GM19372 (cell line): ENCODE measurements around the gene GSK3B.

Experiments used
- ATAC-seq: cut with Tn5 transposase; IDR thresholded peaks from one replicate; pipeline ENCODE4 v1.9.1; 2021; ENCODE audit warnings: mild to moderate bottlenecking, low read depth, moderate library complexity; ENCODE audit not compliant: unreplicated experiment

The GSK3B gene

DNA sequence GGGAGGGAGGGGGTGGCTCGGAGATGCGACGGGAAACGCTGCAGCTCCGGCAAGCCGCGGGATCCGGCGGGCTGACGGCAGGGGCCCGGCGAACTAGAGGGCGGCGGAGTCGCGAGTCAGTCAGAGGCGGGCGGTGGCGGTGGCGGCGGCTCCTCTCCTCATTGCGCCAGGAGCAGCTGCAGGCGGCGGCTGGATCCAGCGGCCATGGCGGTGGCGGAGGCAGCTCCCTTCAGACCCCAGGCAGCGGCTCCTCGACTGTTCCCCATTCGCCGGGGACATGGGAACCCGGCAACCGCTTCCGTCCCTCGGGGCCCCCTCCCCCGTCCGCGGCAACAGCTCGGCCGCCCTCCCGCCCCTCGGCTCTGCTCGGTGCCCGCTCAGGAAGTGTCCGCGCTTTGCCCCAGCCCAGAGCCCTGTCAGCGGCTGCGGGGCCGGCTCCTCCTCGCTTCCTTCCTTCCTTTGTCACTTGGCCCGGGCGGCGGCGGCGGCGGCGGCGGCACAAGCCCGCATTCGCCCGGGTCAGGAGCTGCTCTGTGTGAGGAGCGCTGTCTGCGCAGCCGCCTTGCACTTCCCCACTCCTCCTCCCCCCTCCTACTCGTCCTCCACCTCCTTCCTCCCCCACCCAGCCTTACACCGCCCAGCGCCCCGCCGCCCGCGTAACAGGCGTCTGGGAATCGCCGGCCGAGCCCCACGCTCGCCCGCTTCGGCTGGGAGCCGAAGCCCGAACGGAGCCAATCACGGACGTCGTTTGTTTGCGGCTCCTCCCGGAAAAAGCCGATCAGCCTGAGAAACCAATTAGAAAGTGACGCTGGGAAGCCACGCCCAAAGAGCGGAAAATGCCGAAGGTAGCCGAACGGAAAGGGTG, at the start of gene GSK3B:
GSK3B (minus strand) TSS at position 537 of the 865 bp plus-strand sequence. CDS start 1,013 bp downstream, outside the sequence.
- ATAC-seq = peak; percentile 32

DNA sequence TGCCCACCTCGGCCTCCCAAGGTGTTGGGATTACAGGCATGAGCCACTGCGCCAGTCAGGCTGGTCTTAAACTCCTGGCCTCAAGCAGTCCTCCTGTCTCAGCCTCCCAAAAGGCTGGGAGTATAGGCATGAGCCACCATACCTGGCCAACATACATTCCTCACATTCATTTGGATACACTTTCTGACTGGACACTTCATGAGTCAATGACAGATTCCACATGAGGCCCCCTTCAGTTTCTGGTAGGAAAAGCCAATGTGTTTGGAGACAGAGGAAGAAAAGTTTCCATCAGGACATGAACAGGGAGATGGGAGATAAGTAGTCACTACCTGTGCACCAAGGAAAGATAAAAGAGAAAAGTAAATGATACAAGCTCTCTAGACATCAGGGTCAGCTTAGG, 49.4 kb upstream of the GSK3B start:
- ATAC-seq = no peak

DNA sequence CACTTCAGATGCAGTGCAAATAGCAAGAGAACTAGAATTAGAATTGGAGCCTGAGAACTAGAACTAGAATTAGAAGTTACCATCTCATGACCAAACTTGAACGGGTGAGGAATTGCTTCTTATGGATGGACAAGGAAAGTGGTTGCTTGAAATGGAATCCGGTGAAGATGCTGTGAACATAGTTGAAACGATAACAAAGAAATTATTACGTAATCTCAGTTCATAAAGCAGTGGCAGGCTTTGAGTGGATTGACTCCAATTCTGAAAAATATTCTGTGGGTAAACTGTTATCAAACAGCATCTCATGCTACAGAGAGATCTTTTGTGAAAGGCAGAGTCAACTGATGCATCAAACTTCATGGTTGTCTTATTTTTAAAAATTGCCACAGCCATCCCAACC, 48.0 kb upstream of the GSK3B start:
- ATAC-seq = no peak

DNA sequence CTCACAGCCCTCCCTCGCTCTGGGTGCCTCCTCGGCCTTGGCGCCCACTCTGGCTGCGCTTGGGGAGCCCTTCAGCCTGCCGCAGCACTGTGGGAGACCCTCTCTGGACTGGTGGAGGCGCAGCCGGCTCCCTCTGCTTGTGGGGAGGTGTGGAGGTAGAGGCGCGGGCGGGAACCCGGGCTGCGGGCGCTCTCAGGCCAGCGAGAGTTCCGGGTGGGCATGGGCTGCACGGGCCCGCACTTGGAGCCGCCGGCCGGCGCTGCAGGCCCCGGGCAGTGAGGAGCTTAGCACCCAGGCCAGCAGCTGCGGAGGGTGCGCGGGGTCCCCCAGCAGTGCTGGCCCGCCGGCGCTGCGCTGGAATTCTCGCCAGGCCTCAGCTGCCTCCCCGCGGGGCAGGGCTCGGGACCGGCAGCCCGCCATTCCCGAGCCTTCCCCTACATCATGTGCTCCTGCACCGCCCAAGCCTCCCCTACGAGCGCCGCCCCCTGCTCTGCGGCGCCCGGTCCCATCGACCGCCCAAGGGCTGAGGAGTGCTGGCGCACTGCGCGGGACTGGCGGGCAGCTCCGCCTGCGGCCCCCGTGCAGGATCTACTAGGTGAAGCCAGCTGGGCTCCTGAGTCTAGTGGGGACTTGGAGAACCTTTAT, 46.0 kb upstream of the GSK3B start:
- no peak for ATAC-seq

DNA sequence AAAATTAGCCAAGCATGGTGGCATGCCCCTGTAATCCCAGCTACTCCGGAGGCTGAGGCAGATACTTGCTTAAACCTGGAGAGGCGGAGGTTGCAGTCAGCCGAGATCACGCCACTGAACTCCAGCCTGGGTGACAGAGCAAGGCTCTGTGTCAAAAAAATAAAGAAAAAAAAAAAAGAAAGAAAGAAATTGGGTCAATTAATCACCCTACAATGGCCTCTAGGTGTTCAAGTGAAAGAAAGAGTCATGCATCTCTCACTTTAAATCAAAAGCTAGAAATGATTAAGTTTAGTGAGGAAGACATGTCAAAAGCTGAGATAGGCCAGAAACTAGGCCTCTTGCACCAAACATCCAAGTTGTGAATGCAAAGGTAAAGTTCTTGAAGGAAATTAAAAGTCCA, 44.9 kb upstream of the GSK3B start:
- ATAC-seq = no peak

DNA sequence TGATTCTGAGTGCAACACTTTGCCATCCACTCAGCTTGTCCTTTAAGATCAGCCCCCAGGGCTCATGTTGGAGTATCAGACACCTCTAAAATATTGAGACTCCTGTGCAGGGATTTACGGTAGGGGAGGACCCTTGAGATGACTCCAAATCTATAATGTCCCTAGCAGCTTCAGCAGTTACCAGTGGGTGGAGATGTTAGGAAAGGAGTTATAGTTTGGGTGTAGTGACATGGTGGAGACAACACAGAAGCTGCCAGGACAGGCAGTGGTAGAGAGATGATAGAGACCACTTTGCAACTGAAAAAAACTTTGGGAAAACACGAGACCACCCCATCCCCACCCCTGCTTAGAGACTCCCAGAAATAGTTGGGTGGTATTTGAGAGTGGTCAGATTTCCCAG, 43.3 kb upstream of the GSK3B start:
- no peak for ATAC-seq

DNA sequence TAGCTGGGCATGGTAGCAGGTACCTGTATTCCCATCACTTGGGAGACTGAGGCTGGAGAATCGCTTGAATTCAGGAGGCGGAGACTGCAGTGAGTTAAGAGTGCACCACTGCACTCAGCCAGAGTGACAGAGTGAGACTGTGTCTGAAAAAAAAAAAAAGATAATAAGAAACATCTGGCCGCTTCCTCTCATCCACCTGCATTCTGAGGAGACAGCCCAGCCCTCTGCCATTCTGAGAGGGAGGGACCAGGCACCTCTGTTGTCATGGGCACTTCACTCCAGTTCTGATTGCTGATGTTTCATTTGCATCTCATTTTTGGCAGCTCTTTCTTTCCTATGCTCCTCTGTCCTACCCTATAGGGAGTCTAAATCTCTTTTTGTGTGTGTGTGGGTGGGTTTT, 36.4 kb upstream of the GSK3B start:
- no peak for ATAC-seq

DNA sequence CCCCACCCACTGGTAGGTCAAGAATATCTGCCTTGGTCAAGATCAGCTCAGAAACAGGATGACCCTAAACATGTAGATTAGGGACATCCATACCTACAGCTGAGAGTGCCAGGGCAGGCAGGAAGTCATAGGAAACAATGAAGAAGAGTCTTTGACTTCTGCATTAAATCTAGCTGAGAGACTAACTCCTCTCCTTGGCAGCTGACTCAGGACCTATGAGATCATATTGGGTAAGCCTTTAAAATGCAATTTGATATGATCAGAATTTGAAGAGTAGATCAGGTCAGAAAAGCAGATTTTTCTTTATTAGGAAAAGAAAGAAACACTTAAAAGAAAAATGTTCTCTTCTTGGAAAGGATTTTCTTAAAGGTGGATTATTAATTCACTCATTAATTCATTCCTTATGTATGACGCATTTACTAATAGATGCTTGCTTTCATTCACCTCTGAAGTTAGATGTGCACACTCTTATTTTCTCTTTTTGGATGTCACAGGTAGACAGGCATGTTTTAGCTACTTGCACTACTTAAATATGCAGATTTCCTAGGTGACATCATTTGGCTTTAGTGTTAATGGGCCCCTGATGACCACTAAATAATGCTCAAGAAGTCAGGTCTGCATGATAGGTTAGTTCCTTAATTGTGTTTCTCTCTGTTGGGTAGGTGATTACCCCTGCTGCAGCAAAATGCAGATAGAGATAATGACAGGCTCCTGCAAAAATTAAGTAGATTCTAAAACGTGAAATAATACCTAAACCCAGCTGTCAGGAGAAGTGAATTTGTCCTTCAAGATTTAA, 35.7 kb upstream of the GSK3B start:
- ATAC-seq = no peak

DNA sequence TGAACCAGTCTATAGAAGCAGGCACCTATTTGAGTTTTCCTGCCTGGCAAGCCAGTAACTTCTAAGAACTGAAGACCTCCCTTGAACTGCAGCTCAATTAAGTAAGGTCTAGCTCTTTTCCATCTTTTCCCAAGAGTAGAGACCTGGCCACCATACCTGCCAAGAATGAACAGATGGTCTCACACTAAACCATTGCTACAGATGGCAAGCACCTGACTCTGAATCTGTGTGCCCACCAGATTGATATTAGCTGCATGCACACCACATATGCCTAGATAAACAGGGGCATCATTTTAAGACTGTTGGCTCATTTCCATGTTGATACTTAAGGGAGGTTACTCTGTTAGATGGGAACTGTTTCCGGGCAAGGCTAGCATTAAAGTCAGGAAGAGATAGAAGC, 34.8 kb upstream of the GSK3B start:
- ATAC-seq = no peak

DNA sequence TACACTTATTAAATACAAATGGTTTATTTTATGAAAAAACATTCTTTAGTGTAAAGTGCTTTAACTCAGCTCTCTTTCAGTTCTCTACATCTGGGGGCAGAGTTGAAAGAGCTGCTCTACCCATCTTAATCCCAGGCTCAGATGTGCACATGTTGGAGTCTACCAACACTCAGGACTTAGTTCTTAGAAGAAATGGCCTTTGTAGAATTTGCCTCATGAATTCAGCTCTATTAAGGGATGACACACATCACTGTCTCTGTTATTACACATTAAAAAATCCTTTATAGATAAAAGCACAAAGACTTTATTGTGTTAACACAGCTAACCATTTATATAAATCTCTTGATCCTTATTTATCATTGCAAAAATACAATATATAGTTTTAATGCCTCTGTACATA, 31.7 kb upstream of the GSK3B start:
- no peak for ATAC-seq

DNA sequence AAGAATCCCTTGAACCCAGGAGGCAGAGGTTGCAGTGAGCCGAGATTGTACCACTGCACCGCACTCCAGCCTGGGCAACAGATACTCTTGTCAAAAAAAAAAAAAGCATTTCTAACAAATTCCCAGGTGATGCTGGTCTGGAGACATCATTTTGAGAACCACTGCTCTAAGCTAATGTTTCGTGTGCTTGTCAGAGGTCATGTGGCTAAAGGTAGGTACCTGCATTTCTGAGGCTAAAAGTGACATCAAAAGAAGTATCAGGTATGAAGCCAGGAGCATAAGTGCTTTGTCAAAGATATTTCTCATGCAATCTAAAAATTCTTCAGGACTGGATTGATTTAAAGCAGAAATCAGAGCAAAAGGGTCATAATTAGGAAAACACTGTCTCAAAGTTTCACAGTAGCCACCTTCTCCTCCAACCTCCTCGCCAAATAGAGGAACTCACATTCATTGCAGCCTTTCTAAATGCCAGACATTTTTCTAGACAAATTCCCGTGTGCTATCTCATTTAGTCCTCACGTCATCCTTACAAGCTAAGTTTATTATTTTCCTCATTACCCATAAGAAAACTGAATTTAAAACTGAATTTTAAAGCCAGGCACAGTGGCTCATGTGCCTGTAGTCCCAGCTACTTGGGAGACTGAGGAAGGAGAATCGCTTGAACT, 25.7 kb upstream of the GSK3B start:
- ATAC-seq = no peak

DNA sequence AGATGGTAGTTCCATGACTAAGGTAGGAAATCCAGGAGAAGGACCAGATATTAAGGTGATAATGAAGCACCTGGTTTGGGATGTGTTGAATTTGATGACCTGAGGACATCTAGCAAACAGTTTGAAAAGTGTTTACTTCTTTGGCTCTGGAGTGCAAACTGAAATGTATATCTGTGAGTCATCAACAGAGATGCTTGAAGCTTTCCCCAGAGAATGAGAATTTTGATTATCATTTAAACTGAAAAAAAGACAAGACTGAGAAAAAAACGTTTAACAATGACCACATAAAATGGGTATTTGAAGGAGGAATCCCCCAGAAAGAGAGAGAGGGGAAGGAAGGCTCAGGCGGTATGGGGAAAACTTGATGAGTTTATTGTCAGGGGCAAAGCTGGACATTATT, 20.7 kb upstream of the GSK3B start:
- no peak for ATAC-seq

DNA sequence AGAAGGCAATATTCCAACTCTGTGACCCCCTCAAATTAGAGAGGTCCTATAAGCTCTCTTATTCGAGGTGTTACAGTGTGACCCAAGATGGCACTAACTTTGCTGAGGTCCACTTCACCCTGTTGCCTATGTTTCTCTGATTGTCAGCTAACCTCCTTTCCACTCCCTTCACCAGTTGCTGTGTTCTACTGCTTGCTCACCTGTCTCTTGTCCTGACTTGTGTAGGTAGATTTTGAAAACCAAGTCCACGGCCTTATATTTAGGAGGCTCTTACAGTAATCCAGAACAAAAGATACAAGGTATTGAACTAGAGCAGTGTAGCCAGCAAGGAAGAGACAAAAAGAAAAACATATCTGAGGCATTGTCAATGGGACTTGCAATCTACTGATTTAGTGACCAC, 20.1 kb upstream of the GSK3B start:
- no peak for ATAC-seq

DNA sequence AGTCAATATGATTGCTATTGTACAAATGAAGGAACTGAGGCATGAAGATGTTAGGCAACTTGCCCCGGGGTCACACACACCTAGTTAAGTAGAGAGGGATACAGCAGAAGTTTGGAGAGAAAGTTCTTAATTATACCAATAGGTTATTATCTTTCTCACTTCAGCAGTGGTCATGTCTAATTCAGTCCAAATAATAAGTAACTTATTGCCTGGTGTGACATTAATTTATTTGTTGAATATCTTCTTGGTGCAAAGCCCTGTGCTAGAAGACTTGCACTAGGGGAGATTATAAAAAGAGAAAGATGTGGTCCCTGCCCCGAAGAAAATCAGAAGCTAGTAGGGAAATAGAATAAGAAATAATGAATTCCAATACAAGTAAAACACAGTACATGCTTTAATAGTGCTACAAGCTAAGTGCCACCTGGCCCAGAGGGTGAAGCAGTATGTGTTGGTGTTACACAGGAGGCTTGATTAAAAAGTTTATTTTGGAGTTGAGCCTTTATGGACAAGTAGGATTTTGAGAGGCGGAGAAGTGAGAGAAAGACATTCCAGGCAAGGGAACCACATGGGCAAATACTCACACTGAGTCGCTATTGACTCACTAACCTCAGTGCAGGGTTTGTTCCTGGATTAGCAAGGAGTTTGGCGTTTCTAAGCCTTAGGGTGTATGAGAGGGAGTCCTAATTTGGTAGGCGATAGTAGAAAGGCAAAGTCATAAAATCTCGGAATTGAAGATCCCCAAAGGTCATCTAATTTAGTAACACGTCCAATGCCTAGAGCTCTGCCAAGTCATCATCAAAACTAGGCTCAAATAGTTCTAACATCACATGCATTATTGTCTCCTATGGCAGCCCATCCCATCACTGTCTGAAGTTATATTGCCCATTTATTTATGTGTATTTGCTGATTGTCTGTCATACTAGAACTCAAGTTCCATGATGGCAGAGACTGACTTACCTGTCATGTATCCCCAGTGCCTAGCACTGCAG, 19.2 kb upstream of the GSK3B start:
- ATAC-seq = no peak

DNA sequence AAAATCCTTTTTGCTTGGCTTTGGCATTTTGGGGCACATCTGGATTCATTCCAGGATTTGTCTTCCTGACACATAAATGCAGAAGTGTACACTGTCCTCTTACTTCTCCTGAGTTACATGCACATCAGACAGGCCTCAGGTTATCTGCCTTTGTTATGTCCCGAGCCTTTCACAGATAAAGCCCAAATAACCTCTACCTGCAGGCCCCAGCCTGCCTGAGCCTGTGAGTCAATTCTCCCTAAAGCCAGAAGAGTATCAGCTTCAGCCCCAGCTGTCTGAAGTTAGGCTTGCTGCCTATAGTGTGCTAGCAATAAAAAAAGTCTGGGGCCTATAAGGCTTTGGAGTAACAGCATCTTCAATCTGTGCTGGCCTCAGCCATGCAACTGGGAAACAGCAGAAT, 17.7 kb upstream of the GSK3B start:
- no peak for ATAC-seq

DNA sequence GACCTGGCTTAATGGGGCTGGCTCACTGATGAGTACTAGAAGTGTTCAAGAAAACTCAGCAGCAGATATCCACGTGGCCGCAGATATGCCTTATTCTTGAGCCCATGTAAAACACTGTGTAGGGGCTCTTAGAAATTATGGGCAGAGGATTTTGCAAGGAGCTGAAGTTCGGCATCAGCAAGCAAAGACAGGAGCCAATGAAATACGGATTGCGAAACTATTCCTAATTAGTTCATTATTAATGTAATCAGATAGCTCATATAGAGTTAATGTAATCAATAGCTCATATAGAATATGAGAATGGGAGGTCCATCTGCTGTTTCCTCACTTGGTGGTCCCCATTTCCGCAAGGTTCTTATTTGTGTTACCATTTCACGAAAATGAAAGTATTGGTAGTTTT, 9.0 kb upstream of the GSK3B start:
- ATAC-seq = no peak

DNA sequence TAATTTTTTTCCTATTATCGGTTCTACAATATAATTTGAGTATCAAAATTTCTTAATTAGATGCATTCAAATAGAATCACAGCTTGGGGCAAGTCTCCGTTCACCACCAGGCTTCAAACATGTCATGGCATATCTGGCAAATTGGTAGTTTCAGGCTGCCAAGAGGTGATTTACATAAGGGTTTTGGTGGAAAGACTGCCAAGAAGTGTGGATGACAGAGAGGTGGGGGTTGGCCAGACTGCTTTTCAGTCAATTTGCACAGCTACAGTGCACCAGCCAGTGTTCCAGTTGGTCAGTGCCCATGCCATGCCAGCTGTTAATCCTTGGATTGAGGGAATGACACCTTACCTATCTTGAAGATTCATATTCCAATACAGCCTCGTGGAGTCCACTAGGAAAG, 8.4 kb upstream of the GSK3B start:
- ATAC-seq = no peak

DNA sequence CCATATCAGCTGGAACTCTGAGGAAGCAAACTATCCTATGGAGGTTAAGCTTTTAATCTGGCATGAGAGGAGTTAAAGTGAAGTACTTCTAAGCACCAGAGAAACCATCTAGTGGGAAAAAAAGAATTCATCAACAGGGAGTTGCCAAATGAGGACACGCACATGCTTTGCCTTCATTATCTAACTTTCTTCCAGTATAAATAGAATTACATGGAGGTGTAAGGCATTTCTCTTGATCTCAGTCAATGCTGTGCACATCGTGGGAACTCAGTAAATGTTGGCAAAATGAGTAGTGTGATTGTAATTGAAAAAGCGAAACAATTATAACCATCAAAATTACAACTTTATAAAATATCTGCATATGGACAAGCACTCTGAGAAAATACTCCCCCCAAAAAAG, 8.0 kb upstream of the GSK3B start:
- ATAC-seq = no peak

DNA sequence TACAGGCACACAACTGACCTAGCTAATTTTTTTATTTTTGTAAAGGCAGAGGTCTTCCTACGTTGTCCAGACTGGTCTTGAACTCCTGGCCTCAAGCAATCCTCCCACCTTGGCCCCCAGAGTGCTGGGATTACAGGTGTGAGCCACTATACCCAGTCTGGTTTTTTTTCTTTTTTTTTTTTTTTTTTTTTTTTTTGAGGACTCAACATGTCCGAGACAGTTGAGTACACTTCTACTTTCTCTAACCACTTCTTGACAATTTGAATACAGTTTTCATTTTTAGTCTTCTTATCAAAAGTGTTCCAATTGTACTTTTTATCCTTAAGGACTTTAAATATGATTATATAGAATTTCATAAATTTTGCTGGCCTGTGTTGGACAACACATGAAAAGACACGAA, 7.4 kb upstream of the GSK3B start:
- ATAC-seq = no peak

DNA sequence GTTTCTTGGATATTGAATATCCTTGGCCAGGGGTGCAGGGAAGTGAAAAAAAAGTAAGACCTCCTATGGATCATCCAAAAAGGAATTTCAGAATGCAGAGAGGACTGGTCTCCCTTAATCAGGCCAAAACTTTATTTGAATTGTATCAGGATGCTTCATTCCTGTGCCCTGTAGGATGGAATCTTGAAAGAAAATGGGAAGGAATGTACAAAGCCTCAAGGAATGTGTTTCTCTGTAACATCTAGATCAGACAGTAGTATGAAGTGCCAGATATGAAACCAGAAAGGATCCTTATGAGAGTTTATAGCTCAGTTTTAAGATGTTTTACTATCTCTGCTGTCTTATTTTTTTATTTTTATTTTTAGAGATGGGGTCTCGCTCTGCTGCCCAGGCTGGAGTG, 6.5 kb upstream of the GSK3B start:
- ATAC-seq = no peak
